ELF-1 (cell line): Measurements from ENCODE around the gene TGFB2.

Experiments used
- DNase-seq: peaks from one replicate; pipeline ENCODE4 v3.0.0-alpha.2; 2016; ENCODE audit warnings: low read depth, low spot score

The TGFB2 gene

DNA sequence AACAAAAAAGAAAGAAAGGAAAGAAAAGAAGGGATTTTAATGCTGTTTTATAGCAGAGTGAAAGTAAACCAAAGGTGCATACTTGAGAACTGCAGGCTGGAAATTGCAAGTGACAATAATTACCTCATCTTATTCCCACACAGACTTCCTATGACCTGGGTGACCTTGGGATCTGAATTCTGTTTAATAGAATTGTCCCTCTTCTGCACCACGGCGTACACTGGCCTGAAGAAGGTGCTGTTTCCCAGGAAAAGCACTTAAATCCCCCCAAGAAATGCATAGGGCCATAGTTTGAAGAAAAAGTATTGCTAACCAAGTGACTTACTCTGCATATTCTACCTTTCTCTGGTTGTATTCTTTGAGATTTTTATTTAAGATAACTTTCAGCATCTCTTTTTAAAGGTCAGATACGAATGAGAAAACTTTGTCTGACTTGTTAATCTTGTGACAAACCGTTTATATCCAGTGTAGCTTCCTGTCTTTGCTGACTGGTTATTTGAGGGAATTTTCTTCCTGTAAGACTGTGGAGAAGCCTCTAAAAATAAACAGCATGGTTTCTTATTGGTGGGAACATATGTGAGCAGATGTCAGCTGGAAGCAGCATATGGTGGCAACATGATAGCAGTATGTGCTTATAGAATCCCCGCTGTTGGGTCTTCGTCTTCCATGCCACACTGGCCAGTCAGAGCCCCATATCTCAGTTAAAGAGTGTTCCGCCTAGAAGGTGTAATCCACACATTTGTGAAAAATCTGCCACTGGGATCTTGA lies 16.3 kb downstream of the TGFB2 start:
- DNase-seq, result peak; percentile 25

DNA sequence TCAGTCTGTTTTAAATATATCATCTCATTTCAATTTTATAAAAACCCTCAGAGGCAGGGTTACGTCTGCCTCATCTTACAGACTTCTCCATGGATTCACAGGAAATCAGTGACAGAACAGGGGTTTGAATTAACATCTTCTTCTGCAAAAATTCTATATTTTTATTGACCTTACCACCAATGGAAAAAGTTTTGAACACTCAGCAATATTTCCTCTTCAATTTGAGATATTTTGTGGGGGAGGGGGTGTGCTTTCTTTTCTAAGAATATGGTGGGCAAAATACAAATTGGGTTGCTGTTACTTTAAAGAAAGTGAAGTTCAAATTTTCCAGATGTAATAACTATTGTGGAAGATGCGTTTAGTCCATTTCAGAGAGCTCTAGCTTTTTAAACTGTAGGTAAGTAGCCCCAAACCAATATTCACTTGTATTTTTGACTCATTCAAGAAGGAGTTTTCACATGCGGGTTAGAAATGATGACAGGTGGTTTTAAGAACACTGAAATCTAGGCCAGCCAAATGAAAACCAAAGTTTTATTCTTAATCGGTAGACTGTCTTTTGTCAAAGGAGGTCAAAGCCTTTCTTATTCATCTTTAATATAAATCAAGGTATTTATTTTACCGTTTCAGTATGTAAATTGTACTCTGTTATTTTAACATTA lies 17.4 kb downstream of the TGFB2 start:
- no peak for DNase-seq

DNA sequence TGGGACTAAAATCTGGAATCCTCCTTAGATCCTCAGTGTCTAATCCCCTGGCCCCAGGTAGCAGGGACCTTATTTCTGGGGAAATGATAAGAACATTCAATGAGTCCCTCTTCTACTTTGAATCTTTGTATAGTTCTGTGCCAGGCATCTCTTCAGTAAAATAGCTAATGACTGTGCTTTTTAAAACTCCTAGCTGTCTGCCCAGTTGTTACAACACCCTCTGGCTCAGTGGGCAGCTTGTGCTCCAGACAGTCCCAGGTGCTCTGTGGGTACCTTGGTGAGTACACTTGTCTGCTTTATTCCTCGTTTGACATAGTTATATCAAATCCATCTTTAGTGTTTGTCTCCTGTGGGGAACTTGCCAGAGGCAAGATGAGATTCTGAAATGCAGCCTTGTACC lies 18.0 kb downstream of the TGFB2 start:
- no peak for DNase-seq

DNA sequence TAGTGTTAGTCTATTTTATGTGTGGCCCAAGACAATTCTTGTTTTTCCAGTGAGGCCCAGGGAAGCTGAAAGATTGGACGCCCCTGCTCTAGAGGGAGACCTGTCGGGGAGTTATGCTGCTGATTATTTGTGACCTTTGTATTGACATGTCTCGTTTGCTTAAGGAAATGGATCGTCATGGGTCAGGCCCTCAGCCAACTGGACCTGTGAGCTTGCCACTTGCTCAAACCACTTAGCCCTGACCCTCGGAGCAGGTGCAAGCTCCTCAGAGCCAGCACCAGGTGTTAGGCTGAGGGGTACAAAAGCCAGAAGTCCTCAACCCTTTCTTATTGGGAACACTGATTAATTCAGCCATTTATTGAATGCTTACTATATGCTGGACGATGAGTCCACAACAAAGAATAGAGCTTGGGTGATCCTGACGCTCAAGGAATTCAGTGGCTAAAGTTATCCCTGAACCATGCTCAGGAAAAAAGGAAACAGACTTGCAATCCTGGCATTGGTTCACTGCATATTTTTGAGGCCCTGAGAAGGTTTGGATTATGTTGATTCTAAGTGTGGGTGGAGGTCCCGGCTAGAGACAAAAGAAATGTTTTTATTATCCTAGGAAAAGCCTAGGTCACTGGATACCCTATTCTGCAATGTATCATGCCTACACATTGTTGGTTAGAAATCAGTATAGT lies 19.0 kb downstream of the TGFB2 start:
- no peak for DNase-seq

DNA sequence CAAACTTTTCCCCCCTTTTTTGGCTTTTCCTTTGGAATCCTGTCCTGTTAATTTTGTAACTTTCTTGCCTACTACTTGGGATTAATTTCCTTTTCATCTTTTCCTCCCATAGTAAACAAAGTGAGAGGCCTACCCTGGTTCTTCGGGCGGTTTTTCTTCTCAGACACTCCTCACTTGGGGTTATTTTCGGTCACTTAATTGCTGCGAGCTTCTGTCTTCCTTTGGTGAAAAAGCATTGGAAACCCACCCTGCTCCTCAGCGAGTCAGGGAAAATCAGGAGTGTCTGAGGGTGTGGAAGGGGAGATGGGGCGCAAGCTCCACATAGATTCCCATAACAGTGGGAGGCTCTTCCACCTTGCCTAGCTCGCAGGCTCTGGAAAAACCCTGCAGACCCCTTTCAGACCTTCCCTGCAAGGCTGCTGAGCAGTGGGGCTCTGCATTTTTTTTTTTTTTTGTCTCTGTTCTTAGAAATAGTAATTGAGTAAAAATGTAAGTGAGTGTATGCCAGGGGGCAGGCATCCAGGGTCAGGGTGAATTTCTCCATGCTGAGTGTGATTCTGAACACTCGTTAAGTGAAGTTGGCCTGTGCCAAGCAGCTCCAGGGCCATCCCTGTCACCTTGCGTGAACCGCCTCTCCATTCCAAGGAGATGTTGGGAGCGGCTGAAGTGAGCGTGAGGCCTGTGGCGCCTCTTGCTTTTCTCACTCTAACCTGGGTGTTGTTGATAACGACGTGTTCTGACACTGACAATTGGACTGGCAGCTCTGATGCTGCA lies 20.3 kb downstream of the TGFB2 start:
- no peak for DNase-seq

DNA sequence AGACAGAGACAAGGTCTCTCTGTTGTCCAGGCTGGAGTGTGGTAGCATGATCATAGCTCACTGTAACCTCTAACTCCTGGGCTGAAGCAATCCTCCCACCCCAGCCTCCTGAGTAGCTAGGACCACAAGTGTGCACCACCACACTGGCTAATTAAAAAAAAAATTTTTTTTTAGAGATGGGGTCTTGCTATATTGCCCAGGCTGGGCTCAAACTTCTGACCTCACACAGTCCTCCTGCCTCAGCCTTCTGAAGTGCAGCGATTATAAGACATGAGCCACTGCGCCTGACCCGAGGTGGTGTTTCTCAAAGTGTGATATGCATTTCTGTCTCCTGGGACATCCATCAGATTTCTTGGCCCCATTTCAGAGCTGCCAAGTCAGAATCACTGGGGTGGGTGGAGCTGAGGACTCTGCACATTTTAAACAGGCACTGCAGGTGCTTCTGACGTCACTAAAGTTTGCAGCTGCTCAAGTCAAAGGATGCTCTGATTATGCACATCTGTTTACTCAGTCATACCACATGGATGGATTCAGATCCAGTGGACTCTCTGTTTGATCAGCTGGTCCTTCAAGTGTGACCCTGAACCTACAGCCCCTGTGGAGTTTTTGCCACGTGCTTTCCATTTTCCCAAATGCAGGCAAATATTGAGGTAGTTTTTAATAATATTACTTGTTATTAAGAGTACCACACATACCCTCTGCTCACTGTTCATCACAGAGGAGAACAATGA lies 21.4 kb downstream of the TGFB2 start:
- DNase-seq, result no peak

DNA sequence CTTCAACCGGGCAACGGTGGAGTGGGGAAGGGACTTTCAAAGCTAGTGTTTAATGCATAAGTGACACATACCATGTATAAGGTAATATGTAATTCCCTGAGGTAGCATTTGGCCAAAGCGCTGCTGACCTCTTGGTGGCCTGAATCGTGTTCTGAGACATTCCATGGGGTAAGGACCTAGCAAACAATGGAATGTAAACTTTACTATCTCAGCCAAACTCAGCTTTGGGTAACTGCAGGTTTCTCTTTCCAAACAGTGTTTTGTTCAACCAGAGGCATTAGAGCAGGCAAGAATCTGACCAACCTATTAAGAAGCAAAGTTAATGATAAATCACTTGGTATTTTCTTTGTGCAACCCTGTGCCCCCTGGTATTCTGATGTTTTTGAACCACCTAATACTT lies 22.0 kb downstream of the TGFB2 start:
- no peak for DNase-seq

DNA sequence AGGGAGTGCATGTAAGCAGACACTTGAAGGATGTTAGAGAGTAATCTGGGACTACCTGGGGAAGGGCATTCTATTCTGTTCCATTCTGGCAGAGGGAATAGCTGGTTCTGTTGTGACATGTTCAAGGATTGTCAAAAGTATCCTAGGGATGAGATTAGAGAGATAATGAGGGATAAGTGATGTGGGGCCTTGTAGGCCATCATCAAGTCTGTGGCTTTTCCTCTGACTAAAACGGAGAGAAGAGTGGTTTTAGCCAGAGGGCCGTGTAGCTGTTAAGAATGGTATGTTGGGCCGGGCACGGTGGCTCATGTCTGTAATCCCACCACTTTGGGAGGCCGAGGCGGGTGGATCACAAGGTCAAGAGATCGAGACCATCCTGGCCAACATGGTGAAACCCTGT lies 23.6 kb downstream of the TGFB2 start:
- no peak for DNase-seq

DNA sequence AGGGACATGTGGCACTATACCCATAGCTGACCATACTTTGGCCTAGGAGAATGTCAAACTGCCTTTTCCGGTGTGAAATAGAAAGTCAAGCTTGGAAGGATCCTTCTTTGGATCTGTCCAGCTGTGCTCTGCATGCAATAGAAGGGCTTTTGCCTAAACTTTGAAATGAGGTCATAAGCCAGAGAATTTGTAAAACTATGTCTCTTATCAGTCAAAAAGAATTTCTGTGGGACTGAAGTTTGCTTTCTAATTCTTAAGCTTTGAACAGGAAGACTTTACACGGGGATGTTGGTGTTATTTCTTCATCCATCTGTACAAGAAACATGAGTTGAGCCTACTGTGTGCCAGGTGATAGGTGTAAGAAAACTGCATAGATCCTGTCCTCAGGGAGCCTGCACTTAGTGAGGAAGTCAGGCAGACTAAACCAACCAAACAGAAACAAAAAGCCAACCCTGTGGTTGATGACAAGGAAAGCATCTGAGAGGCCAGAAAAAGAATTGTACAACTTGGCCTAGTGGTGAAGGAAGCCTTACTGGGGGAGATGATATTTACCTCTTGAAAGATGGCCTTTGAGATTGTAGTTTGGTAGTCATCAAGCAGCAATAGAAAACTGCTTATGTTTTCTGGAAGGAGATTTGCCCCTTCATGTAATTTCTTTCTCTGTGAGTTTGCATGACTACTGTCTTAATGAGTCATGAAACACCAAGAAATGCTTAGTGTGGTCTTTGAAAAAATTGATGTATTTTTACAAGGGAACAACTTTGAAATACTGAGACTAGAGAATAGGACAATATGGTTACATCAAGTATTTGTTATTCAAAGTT lies 24.8 kb downstream of the TGFB2 start:
- DNase-seq, result no peak

DNA sequence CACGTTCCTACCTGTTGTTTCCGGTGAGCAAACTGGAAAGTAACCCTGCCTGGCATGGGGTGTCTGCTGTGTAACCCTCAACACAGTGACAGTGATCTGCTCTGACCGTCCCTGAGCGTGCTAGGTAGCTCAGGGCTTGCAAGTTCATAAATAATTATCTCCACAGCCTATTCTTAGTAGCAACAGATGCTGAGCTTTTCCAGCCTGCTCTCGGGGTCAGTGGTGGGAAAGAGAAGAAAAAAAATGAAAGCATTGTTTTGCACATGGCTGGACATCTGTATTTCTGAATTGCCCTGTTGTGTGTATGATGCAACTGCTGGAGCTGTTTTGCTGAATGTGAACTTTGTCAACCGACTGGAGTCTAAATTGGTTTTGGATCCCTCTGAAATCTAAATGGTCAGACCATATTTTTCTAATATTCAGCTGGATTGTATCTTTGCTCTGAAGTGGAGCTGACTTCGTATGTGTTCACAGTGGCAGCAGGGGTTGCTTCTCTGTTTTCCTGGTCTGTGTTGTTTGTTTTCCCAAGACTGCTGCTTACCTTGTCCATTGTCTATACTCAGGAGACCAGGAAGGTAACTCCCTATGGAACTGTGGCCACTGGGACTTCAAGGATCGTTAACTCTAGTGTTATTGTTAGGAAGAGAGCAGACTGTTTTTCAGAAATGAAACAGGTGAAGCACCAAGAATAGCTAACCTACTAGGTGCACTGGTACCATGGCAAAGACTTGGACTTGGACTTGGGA lies 27.0 kb downstream of the TGFB2 start:
- no peak for DNase-seq

DNA sequence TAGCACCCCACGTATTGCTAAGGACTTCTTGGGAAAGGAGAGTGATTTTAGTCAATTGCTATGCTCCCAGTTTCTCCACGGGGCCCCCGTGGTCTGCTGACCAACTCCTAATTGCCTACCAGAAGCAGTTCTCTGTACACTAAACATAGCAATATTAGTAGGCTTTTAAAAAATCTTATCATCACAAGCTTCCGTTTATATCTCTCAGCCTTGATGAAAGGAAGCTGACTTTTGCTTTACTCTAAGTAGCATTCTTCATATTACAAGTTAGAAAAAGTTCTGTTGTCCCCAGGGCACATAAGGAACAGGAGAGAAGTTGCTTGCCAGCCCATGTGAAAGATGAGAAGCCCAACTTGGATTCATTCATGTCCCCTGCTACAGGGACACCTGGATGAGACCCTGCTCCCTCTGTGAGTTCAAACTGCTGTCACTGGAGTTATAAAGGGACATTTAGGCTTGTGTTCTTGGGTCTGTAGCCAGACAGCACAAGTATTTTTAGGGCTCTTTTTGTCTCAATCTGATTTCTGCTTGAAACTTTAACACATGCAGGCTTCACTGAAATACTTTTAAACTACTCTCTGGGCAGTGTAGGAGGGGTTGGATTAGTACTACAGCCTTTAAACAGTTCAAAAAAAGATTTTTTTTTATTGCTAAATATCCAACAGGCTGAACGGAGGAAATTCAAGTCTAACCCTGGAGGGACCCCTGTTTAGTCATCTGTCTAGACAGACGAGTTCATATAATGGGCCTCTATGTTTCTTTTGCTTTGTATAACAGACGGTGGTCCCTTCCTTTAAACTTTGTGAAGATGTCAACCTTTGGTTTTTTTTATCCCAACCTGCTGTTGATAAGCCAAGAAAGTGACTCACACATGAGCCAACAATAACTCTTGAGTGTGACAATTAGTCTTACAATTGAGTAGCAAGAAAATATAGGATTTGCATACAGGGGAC lies 29.5 kb downstream of the TGFB2 start:
- no peak for DNase-seq

DNA sequence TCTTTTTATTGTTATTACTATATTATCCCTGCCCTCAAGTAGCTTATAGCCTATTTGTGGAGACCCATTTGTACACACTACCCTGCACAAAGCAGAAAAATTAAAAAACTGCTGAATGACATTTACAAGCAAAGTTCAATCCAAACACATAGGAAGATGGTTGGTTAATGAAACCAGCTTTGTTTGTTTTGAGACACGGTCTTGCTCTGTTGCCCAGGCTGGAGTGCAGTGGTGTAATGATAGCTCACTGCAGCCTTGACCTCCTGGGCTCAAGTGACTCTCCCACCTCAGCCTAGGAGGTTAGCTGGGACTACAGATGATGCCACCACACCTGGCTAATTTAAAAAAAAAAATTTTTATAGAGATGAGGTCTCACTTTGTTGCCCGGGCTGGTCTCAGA lies 31.6 kb downstream of the TGFB2 start:
- DNase-seq, result no peak

DNA sequence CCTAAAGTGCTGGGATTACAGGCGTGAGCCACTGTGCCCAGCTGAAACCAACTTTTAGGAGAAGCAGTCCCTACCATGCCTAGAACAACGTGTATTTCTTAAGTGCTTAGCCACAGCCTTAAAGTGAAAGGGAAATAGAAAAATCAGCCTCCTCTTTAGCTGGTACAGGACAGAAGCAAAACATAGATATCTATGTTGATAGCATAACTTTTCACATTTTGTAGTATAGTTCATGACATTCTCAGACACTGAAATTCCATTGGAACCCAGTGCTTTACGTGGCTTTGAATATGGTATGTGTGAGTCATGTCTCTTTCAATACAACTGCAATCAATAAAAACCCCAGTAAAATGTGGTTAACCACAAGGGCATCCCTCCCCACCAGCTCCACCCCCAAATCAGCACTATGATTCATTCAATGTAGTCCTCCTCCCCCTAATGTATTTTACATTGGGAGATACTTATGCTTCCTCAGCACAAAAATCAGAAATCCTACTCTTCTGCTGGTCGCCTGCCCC lies 32.1 kb downstream of the TGFB2 start:
- no peak for DNase-seq

DNA sequence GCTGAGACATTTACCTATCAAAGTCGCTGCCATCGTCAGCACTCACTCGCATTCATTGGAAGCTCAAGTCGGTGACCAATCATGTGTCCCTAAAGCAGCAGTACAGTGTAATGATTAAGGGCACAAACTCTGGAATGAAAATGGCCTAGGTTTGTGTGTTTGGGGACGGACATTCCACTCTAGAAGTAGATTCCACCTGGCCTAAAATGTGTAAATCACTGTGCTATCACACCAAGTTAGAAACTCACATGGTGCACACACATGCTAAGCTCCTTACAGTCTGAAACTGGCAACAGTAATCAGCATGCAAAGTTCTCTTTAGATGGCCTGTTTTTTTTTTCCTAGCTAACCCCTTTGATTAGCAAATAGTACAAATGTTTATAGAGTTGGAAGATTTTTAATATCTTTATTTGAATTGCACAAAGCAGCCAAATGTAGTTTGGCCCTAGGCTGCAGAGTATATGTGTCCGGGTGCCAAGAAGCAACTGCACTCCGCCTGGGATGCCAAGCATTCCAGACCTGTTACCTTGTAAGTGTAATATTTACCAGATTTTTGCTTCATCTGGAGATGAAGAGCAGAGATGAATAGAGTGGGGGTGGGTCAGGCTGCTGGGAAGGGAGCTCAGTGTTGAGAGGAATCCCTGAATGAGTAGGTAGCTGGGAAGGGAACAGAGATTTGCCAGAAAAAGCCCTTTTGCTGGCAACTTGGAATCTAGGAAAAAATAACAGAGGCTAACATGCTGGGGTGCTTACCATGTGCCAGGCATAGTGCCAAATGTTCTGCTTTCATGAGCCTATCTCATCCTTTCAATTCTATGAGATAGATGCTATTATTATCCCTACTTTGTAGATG lies 35.2 kb downstream of the TGFB2 start:
- DNase-seq, result no peak

DNA sequence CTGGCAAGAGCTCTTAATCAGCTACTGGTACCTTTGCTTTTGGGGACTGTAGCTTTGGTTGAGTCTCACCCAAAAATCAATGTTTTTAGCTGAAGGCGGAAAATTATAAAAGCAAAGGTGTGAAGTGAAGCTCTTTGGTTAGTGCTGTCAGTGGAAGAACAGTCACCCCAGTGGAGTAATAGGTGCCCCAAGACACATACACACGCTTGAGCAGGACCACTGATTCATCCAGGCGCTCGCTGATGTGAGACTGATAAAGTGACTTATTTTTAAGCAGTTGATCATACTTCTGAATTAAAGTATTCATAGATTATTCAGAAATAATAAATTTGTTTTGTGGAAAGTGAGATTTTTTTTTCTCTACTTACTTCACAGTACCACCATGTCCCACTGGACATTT lies 37.1 kb downstream of the TGFB2 start:
- DNase-seq, result no peak

DNA sequence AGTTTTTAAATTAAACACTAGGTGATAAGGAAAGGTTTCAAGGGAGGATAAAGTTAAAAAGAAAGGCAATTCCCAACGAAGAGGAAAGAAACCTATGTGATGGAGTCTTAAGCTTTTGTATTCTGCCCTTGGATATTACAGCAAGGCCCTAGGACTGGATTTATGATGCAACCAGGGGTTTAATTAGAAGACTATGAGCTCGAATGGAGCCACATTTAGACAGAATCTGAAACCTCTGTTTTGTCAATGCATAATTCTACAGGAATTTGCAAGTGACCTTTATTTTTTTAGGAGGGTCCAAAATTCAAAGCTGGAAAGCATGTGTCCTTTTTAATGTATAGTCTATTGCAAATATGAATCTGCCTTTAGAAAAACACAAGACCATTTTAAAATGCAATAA lies 37.9 kb downstream of the TGFB2 start:
- no peak for DNase-seq

DNA sequence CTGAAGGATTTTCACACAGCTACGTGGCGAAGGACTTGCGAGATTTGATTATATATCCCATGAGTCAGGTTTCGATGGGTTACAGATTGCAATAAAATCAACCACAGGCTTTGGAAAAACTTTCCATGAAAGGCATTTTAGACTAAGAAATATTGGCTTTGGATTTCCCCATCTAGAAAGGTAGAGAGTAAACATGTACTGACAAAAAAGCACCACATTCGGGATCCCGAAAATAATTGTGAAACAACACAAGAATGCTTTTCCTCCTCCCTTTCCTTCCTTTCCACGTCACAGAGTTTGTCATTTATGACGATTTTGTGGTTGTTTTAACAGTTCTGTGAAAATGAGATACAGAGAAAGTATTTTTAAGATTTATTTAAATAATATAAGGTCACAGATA lies 38.5 kb downstream of the TGFB2 start:
- no peak for DNase-seq

DNA sequence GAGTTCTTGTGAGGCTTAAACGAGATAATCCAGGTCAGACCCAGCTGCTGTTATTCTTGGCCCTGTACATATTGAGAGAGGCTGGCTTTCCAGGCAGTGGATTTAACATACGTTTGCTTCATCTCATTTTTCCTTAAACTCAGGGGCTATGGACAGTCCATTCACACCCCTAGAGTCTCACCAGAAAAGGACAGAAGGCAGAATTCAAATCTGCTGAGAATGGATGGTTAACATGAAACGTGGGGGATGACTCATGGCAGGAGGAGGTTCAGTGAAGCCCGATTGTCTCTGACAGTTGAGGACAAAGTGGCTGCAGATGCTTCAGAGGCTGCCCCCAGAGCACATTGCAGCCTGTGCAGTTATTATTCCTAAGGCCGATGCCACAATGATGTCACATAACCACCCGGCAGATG lies 39.5 kb downstream of the TGFB2 start:
- DNase-seq, result no peak
